Right lobe of liver (tissue), 6 donors: ENCODE data around the gene CD247. TPM values are rescaled to one million over a fixed set of nuclear protein-coding genes. Genes with fewer than 3 reads are reported as not detected.

ENCODE experiments used
- ATAC-seq, 4 donors: fragments of 200-7000 bp; cut with Tn5 transposase; one replicate each; pipeline ENCODE4 v1.9.1; 2020; ENCODE audit warnings: mild to moderate bottlenecking in 4 of 4, moderate library complexity in 4 of 4
- DNase-seq, 3 donors: peaks; one replicate each; pipeline ENCODE4 v3.0.0-alpha.2; 2020
- H3K27ac ChIP-seq, 3 donors: fragments of 200-600 bp; one replicate each; pipeline ENCODE4 v1.8.0; 2022
- H3K27me3 ChIP-seq, 2 donors: fragments of 200-600 bp; one replicate each; pipeline ENCODE4 v1.8.0; 2022
- H3K36me3 ChIP-seq, 4 donors: fragments of 200-600 bp; sonication (generic) in 1 of 4; one replicate each; pipeline versions ENCODE4 v1.5.1 to v1.8.0; 2017 to 2022; ENCODE audit warnings: control low read depth in 1 of 4
- H3K4me1 ChIP-seq, 4 donors: fragments of 200-600 bp; sonication (generic) in 1 of 4; one replicate each; pipeline versions ENCODE4 v1.5.1 to v1.8.0; 2017 to 2022; ENCODE audit warnings: control low read depth in 1 of 4
- H3K4me3 ChIP-seq, 3 donors: fragments of 200-600 bp; one replicate each; pipeline ENCODE4 v1.8.0; 2022
- H3K9me3 ChIP-seq, 4 donors: fragments of 200-600 bp; sonication (generic) in 1 of 4; one replicate each; pipeline versions ENCODE4 v1.5.1 to v1.8.0; 2017 to 2022; ENCODE audit warnings: control low read depth in 1 of 4
- POLR2A ChIP-seq: fragments of 450-650 bp; IDR thresholded peaks from one replicate; pipeline ENCODE4 v1.6.1; 2017; ENCODE audit warnings: antibody characterized with exemption, mild to moderate bottlenecking
- WGBS: methylation state at CpG from one replicate; pipeline ENCODE4 v1.1.6; 2018; ENCODE audit warnings: low coverage, low lambda C conversion rate; ENCODE audit not compliant: insufficient coverage; ENCODE audit errors: missing lambda C conversion rate; 5-methylcytosine and 5-hydroxymethylcytosine counted together
- intact Hi-C, 2 donors: fragments of 100-400 bp; cut with DNase I; formaldehyde crosslinking; loops; one replicate each; pipeline versions ENCODE4 v1.11.2 to v1.14.1; 2022
- total RNA-seq, 6 experiments: library from RNA; depleted of rRNA in 2 of 6; stranded (reverse); fragments of >200 nt in 2 of 6; fragmentation: NEBNext Ultra II Directional in 3 of 6; extraction: Animal tissue kit (Norgen Biotek cat#: 25700) in 3 of 6; gene quantifications; one replicate each; pipeline versions ENCODE4 v1.1.0 to v1.2.4, GENCODE V29; 2016 to 2023
- TF ChIP-seq, protein P1 (sequence below), 4 donors: fragments of 200-600 bp in 3 of 4; fragments of 450-650 bp in 1 of 4; IDR thresholded peaks; one replicate each; pipeline versions ENCODE4 v1.5.1 to v1.8.0; 2016 to 2022; ENCODE audit warnings: antibody characterized with exemption in 4 of 4, mild to moderate bottlenecking in 2 of 4
- donor health status: DM: no; HTN: yes; CAD: no.
- donor health status: DM: no; HTN: no; CAD: no.
- donor health status: DM: no; HTN: no; CAD: no.
- donor health status: DM: no; HTN: yes; CAD: no.
- donor health status: DM: no; HTN: yes; CAD: no.

The CD247 gene
- total RNA-seq, 6 experiments from 2014 or later = 0.48 to 2.2 (median 0.71) TPM

DNA sequence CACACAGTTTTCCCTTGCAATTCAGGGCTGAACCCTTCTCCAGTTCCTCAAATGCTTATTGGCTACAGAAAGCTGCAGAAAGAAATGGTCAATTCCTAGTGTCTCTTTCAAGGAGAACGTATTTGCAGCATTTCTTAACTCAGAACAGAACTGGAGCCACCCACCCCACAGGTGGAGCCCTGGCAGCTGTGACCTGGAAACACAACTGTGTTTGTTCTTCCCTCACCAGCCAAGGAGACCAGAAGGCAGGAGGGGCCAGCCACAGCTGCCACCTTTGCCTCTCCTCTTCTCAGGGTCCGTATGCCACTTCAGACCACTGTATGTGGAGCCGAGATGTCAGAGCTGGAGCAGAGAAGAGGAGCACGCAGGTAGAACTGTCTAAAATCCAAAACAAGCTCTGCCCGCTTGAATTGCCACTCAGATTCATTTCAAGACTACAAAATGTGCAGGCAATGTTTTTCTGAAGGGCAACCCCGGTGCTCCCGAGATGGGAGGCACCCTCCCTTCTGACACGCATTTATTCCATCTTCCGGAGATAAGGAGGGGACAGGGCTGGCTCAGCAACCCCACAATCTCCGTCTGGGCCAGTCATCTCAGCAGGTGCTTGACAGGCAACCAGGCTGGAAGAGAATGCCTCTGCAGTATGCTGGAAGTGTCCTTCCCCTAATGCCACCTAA lies 16.7 kb downstream of the CD247 start:
- no peak for ATAC-seq
- 45% methylated on average over 6 of the region's 10 CpGs for WGBS

DNA sequence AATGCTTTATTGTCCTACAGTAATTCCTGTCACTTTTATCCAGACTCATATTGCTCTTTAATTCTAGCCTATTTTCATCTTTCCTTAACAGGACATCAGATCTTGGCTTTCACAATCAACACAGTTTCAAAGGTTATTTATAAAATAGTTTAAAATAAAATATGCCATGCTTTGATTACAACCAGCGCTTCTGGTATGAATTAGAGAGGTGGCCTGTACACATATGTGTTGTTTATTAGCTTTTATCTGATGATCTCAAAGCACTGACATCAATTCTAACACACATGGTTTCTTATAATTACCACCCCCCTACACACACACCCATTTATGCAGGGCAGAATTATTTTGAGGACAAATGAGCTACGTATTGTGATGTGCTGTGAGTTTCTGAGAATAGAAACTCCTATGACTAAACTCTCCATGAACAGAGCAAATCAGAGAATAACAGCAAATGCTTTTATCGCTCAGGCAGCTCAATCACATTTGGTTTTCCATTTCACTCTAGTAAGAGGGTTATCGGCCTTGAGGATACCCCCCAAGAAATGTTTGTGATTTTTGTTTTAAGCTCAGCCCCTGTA lies 18.0 kb downstream of the CD247 start:
- no peaks in the 10 kb centered on the region for H3K36me3 ChIP-seq
- 69% methylated on average over 4 of the region's 4 CpGs for WGBS
- no peak overlapping the region for H3K4me3 ChIP-seq
- H3K9me3 ChIP-seq = no peaks in the 10 kb centered on the region
- no peak for ATAC-seq
- no peak for TF ChIP-seq POLR2A
- TF ChIP-seq, protein P1, sequence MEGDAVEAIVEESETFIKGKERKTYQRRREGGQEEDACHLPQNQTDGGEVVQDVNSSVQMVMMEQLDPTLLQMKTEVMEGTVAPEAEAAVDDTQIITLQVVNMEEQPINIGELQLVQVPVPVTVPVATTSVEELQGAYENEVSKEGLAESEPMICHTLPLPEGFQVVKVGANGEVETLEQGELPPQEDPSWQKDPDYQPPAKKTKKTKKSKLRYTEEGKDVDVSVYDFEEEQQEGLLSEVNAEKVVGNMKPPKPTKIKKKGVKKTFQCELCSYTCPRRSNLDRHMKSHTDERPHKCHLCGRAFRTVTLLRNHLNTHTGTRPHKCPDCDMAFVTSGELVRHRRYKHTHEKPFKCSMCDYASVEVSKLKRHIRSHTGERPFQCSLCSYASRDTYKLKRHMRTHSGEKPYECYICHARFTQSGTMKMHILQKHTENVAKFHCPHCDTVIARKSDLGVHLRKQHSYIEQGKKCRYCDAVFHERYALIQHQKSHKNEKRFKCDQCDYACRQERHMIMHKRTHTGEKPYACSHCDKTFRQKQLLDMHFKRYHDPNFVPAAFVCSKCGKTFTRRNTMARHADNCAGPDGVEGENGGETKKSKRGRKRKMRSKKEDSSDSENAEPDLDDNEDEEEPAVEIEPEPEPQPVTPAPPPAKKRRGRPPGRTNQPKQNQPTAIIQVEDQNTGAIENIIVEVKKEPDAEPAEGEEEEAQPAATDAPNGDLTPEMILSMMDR (IDR thresholded peaks at IDR 0.05) = no peak
- H3K27ac ChIP-seq = no peak overlapping the region
- no peaks in the 10 kb centered on the region for H3K4me1 ChIP-seq
- no peaks in the 10 kb centered on the region for H3K27me3 ChIP-seq
- intact Hi-C loops = no loop called here
- DNase-seq = no peak

More for the DNA sequence above, 16.7 kb downstream of the CD247 start:
- TF ChIP-seq, protein P1 (IDR thresholded peaks at IDR 0.05) = no peak
- no peak for TF ChIP-seq POLR2A
- Histone ChIP-seq H3K27me3 (no peaks in the 10 kb centered on the region), H3K4me3 (no peak overlapping the region), H3K4me1 (no peaks in the 10 kb centered on the region), H3K36me3 (no peaks in the 10 kb centered on the region), H3K27ac (no peak overlapping the region), H3K9me3 (no peaks in the 10 kb centered on the region)
- DNase-seq = no peak
- intact Hi-C loops = no loop called here

DNA sequence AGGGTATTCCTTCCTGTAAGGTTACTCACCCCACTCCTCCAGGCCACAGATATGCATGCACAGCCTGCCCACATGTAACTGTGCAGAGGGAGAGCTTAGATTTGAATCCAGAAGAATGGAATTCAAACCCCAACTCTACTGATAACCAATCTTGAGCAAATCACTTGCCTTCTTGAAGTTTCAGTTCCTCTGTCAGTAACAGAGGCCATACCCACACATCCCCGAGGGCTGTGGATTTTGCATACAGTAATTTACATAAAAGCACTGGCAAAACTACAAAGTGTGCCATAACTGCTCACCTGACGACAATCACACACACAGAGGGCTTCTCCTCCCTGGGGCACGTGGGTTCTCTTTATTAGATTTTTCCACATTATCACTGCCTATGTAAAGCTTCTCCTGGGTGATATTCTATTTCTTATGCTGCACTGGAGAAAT lies 18.6 kb downstream of the CD247 start:
- Histone ChIP-seq H3K27me3 (no peaks in the 10 kb centered on the region), H3K4me3 (no peak overlapping the region), H3K36me3 (no peaks in the 10 kb centered on the region), H3K4me1 (no peaks in the 10 kb centered on the region), H3K9me3 (no peaks in the 10 kb centered on the region), H3K27ac (no peak overlapping the region)
- 69% methylated on average over 2 of the region's 3 CpGs for WGBS
- TF ChIP-seq, protein P1 (IDR thresholded peaks at IDR 0.05) = no peak
- TF ChIP-seq POLR2A = no peak
- intact Hi-C loops = no loop called here
- no peak for DNase-seq
- no peak for ATAC-seq

DNA sequence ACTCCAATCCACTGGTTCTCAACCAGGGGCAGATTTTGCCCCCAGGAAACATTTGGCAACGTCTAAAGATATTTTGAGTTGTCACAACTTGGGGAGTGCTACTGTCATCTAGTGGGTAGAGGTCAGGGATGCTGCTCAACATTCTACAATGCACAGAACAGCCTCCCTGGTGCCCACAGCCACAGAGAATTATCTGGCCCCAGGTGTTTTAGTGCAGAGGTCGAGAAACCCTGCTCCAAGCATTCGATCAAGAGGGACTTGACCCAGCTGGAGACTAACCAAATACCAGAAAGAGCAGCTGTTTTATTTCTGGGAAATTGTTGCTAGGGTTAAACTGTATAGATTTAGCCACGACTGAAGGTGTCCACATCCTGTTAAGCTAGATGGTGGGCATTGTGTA lies 19.2 kb downstream of the CD247 start:
- TF ChIP-seq POLR2A = no peak
- TF ChIP-seq, protein P1 (IDR thresholded peaks at IDR 0.05) = no peak
- H3K27ac ChIP-seq = no peak overlapping the region
- intact Hi-C loops = no loop called here
- DNase-seq (no peak), ATAC-seq (no peak)
- no peaks in the 10 kb centered on the region for H3K9me3 ChIP-seq
- H3K36me3 ChIP-seq = no peaks in the 10 kb centered on the region
- no peak overlapping the region for H3K4me3 ChIP-seq
- WGBS = 55% methylated on average over 3 of the region's 4 CpGs
- H3K27me3 ChIP-seq = no peaks in the 10 kb centered on the region
- H3K4me1 ChIP-seq = no peaks in the 10 kb centered on the region
